ENCODE measurements around the gene C6orf89. TPM values are rescaled to one million over a fixed set of nuclear protein-coding genes. Genes with fewer than 3 reads are reported as not detected.

Gene C6orf89
- polyA plus RNA-seq, 2 of the 4 experiments (the other 2 are of a cell fraction): 13.8 to 27.0 TPM

DNA sequence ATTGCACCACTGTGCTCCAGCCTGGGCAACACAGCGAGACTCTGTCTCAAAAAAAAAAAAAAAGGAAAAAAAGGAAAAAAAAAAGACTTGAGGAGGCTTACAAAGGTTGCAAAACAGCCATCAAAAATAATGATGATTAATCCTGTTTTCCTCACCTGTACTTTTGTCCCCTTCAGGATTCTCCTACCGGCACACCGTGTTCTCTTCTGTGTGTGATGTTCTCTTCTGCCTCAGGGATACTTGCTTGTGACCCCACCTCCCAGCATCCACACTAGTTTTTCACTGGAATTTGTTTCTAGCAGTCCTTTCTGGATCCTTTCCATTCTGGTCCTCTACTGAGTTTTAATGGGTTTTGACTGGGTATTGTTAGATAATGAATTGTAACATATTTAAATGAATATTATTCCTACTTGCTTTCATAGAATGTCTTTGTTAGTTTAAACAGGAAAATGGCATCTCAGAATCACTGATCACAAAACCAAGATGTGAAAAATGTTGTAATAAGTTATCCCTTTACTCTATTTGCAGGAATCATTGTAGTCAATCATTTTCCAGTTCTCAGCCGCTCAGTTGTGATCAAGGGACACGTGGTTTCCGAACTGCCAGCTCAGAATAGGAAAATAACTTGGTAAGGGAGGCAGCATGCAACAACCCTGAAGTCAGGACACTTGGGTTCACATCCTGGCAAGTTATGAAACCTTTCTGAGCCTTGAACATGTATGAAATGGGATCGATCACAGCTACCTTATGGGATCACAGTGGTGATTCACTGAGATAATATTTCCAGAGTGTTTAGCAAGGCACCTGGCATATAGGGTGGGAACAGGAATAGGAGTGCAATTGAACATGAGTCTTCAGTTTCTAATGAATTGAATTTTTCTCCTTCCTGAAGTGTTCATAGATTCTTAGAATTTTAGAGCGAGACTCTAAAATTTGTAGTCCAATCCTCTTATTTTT is 8.5 kb downstream of the C6orf89 start (continued):
- no peak for TF ChIP-seq NPAS2 (CRISPR knock-in tag; IDR thresholded peaks at IDR 0.05; ENCODE audit: borderline replicate concordance)

DNA sequence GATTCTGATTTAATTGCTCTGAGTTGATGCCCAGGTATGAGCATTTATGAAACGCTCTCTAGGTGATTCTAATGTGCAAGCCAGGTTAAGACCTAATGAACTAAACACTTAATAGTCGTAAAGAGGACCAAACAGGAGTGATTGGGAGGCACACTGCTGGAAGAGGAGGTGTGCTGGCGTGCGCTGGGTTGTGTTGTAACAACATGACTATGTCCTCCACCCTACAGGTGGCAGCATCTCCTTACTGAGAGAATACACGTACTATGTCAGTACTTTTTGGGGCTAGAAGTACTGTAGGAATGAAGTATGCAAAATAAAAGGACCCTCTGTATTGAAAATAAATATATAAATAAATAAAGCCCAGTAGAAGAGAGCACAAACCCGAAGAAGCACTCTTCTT is 11.9 kb downstream of the C6orf89 start:
- Histone ChIP-seq H3K4me3 (no peak overlapping the region), H3K4me2 (no peak overlapping the region), H3K9me3 (no peaks in the 10 kb centered on the region), H3K27ac (no peak overlapping the region), H3K4me1 (no peaks in the 10 kb centered on the region)
- TF ChIP-seq NFE2L2 (conservative IDR thresholded peaks at IDR 0.05; ENCODE audit: low read length): no peak
- TF ChIP-seq RAD21 (conservative IDR thresholded peaks at IDR 0.05 in 1 of 2, IDR thresholded peaks at IDR 0.05 in 1 of 2): peak in 1 of 2 experiments; percentile 35; a peak in 2 of 5 replicates
- WGBS (ENCODE audit: missing lambda C conversion rate): 50% methylated on average over 6 of the region's 6 CpGs
- ATAC-seq (peak; percentile 64 to 78; a peak in 4 of 6 replicates), FAIRE-seq (no peak), DNase-seq (ENCODE audit: low read depth in 1 of 2, low spot score in 1 of 2) (peak in 1 of 2 experiments; percentile 29)
- POLR2A ChIA-PET: no interaction called here
- CTCF ChIA-PET: interaction anchor here (1.0 to 1.1 kb wide), 2 partner anchors 12 to 120 kb away, joined by 3 to 9 read pairs; partner anchors contain the start of gene C6orf89

DNA sequence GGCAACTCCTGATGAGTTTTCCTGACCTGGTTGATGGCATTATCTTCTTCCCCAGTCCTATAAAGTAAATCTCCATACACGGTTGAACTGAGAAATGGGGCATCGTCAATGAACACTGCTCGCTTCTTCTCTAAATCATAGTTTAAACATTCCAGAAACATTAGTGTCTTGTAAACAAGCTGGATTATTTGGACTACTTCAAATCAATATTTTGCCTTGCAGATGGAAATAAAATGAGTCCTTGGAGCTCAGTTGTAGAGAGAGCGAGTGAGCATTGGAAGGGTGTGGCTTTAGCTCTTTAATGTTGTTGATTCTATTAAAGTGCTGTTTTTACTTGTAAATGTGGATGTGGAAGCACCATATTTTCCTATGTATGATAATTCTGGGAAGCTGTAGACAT is 18.4 kb downstream of the C6orf89 start:
- WGBS (ENCODE audit: missing lambda C conversion rate): 83% methylated on average over 4 of the region's 4 CpGs
- Histone ChIP-seq H3K27ac (no peak overlapping the region), H3K4me1 (no peaks in the 10 kb centered on the region), H3K9me3 (no peaks in the 10 kb centered on the region), H3K4me3 (no peak overlapping the region), H3K4me2 (no peak overlapping the region)
- DNase-seq (ENCODE audit: low read depth in 1 of 2, low spot score in 1 of 2): no peak
- no peak for FAIRE-seq
- POLR2A ChIA-PET: no interaction called here
- CTCF ChIA-PET: interaction anchor here (0.8 to 2.9 kb wide), 3 partner anchors 10 to 114 kb away, joined by 3 to 10 read pairs (median 5); partner anchors contain the start of gene C6orf89
- no peak for ATAC-seq
- TF ChIP-seq RNF2 (IDR thresholded peaks at IDR 0.05; ENCODE audit: borderline replicate concordance, low read depth) (no peak), KDM5A (IDR thresholded peaks at IDR 0.05) (no peak), GATA3 (IDR thresholded peaks at IDR 0.05; ENCODE audit: borderline replicate concordance) (no peak), MAZ (IDR thresholded peaks at IDR 0.05; ENCODE audit: borderline replicate concordance, low read depth, low read length) (no peak), HOXB13 (CRISPR knock-in tag; IDR thresholded peaks at IDR 0.05; ENCODE audit: low read depth) (no peak), TP53 (CRISPR knock-in tag; IDR thresholded peaks at IDR 0.05) (no peak), JUN (IDR thresholded peaks at IDR 0.05) (no peak), HOXA7 (CRISPR knock-in tag; IDR thresholded peaks at IDR 0.05) (no peak), CBX2 (IDR thresholded peaks at IDR 0.05; ENCODE audit: borderline replicate concordance, low read depth) (no peak), JUNB (IDR thresholded peaks at IDR 0.05) (no peak), EHF (CRISPR knock-in tag; IDR thresholded peaks at IDR 0.05) (no peak), RAD21 (conservative IDR thresholded peaks at IDR 0.05 in 1 of 2, IDR thresholded peaks at IDR 0.05 in 1 of 2) (no peak), EP300 (IDR thresholded peaks at IDR 0.05) (no peak), POLR2AphosphoS2 (conservative IDR thresholded peaks at IDR 0.05; ENCODE audit: low read length) (no peak)
- TF ChIP-seq, protein P1, sequence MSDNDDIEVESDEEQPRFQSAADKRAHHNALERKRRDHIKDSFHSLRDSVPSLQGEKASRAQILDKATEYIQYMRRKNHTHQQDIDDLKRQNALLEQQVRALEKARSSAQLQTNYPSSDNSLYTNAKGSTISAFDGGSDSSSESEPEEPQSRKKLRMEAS (IDR thresholded peaks at IDR 0.05): no peak
- TF ChIP-seq, protein P2, sequence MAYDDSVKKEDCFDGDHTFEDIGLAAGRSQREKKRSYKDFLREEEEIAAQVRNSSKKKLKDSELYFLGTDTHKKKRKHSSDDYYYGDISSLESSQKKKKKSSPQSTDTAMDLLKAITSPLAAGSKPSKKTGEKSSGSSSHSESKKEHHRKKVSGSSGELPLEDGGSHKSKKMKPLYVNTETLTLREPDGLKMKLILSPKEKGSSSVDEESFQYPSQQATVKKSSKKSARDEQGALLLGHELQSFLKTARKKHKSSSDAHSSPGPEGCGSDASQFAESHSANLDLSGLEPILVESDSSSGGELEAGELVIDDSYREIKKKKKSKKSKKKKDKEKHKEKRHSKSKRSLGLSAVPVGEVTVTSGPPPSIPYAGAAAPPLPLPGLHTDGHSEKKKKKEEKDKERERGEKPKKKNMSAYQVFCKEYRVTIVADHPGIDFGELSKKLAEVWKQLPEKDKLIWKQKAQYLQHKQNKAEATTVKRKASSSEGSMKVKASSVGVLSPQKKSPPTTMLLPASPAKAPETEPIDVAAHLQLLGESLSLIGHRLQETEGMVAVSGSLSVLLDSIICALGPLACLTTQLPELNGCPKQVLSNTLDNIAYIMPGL (CRISPR knock-in tag; IDR thresholded peaks at IDR 0.05; ENCODE audit: borderline replicate concordance): no peak
- TF ChIP-seq, protein P3, sequence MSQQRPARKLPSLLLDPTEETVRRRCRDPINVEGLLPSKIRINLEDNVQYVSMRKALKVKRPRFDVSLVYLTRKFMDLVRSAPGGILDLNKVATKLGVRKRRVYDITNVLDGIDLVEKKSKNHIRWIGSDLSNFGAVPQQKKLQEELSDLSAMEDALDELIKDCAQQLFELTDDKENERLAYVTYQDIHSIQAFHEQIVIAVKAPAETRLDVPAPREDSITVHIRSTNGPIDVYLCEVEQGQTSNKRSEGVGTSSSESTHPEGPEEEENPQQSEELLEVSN (IDR thresholded peaks at IDR 0.05; ENCODE audit: borderline replicate concordance, low read depth): no peak
- TF ChIP-seq, protein P4, sequence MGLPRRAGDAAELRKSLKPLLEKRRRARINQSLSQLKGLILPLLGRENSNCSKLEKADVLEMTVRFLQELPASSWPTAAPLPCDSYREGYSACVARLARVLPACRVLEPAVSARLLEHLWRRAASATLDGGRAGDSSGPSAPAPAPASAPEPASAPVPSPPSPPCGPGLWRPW (IDR thresholded peaks at IDR 0.05): no peak
- TF ChIP-seq, protein P5, sequence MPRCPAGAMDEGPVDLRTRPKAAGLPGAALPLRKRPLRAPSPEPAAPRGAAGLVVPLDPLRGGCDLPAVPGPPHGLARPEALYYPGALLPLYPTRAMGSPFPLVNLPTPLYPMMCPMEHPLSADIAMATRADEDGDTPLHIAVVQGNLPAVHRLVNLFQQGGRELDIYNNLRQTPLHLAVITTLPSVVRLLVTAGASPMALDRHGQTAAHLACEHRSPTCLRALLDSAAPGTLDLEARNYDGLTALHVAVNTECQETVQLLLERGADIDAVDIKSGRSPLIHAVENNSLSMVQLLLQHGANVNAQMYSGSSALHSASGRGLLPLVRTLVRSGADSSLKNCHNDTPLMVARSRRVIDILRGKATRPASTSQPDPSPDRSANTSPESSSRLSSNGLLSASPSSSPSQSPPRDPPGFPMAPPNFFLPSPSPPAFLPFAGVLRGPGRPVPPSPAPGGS (IDR thresholded peaks at IDR 0.05): no peak
